Glutamatergic neuron (in vitro differentiated cells): Measurements from ENCODE around the gene SETD3. TPM values are rescaled to one million over a fixed set of nuclear protein-coding genes. Genes with fewer than 3 reads are reported as not detected.
A peak's percentile ranks its signal among the peaks of the same experiment; 100 is the strongest.

Experiments
- DNase-seq: peaks from one replicate; pipeline ENCODE4 v3.0.0; 2022
- H3K27ac Mint-ChIP-seq: one replicate; pipeline ENCODE4 v1.8.0; 2020; ENCODE audit warnings: mild to moderate bottlenecking, mixed read lengths, inconsistent platforms; ENCODE audit not compliant: unreplicated experiment
- H3K27me3 Mint-ChIP-seq: one replicate; pipeline ENCODE4 v1.8.0; 2020; ENCODE audit warnings: mild to moderate bottlenecking, moderate library complexity, mixed read lengths, inconsistent platforms; ENCODE audit not compliant: unreplicated experiment
- H3K36me3 Mint-ChIP-seq: one replicate; pipeline ENCODE4 v1.8.0; 2020; ENCODE audit warnings: mild to moderate bottlenecking, mixed read lengths, inconsistent platforms; ENCODE audit not compliant: unreplicated experiment
- H3K4me1 Mint-ChIP-seq: one replicate; pipeline ENCODE4 v1.8.0; 2020; ENCODE audit warnings: mild to moderate bottlenecking, low read depth, mixed read lengths, inconsistent platforms; ENCODE audit not compliant: unreplicated experiment
- H3K4me3 Mint-ChIP-seq: one replicate; pipeline ENCODE4 v1.8.0; 2020; ENCODE audit warnings: mild to moderate bottlenecking, mixed read lengths, inconsistent platforms; ENCODE audit not compliant: unreplicated experiment
- H3K9me3 Mint-ChIP-seq: one replicate; pipeline ENCODE4 v1.8.0; 2020; ENCODE audit warnings: mild to moderate bottlenecking, moderate library complexity, mixed read lengths, inconsistent platforms; ENCODE audit not compliant: unreplicated experiment
- CTCF ChIP-seq: fragments of 200-600 bp; sonication (generic); IDR thresholded peaks from one replicate; pipeline ENCODE4 v1.5.0; 2021; ENCODE audit not compliant: partially characterized antibody, unreplicated experiment
- total RNA-seq: library from RNA; stranded (reverse); fragmentation: NEBNext Ultra II Directional; extraction: Animal tissue kit (Norgen Biotek cat#: 25700); gene quantifications from one replicate; pipeline ENCODE4 v1.2.1, GENCODE V29; 2021; ENCODE audit not compliant: unreplicated experiment

The SETD3 gene
- total RNA-seq, 1 donor from 2014 or later: 46.2 TPM

DNA sequence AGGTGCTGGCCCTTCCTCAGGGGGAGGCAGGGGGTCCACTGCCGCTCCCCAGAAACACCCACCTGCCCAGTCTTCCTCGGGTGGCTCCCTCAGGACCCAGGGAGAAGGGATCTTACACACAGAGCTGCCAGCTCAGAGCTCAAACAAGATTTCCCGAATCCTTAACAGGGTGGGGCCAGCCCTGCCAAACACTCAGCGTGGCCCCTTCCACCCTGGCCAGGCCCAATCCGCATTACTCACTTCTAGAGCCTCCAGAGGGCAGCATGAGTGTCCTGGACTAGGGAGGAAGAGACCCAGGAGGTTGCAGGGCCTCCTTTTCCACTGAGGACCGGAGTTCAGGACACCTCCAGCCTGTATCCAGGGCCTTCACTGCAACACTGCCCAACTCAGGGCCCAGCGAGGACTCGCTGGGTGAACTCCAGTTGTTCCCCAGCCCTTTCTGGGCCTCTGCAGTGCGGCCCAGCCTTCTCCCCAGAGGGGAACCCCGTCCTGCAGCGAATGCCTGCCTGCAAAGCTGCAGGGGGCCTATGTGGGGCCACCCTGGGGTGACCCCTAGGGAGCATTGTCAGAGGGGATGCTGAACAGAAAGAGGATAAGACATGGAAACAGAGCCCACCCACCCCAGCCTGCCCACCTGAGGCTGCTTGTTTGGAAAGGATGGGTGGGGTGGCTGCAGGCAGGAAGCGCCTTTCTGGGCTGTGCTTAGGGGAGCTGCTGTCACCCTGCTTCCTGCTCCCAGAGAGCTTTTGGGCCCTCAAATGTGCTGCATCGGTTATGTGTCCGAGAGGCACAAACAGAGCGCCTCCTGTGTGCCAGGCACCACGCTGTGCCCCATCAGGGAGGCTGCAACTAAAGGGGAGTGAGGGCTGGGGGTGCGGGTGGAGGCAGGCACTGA is 44.4 kb upstream of the SETD3 start:
- H3K27ac Mint-ChIP-seq: no peak overlapping the region
- H3K4me3 Mint-ChIP-seq: no peak overlapping the region
- H3K27me3 Mint-ChIP-seq: peaks cover 9% of the 10 kb centered on the region
- H3K9me3 Mint-ChIP-seq: peaks cover 7% of the 10 kb centered on the region
- DNase-seq: peak; percentile 15
- no peaks in the 10 kb centered on the region for H3K36me3 Mint-ChIP-seq
- peaks cover 13% of the 10 kb centered on the region for H3K4me1 Mint-ChIP-seq
- no peak for TF ChIP-seq CTCF

GRCh38 chr14:99524091-99524661 is 43.5 kb upstream of the SETD3 start:
- peaks cover 11% of the 10 kb centered on the region for H3K9me3 Mint-ChIP-seq

GRCh38 chr14:99523704-99524055 is 43.0 kb upstream of the SETD3 start:
- Mint-ChIP-seq H3K4me3 (no peak overlapping the region), H3K27me3 (peaks cover 13% of the 10 kb centered on the region), H3K9me3 (peaks cover 7% of the 10 kb centered on the region), H3K27ac (no peak overlapping the region), H3K4me1 (peaks cover 14% of the 10 kb centered on the region), H3K36me3 (no peaks in the 10 kb centered on the region)
- TF ChIP-seq CTCF: no peak
- peak; percentile 12 for DNase-seq

More at GRCh38 chr14:99524091-99524661, 43.5 kb upstream of the SETD3 start:
- Mint-ChIP-seq H3K27ac (no peak overlapping the region), H3K4me1 (peaks cover 14% of the 10 kb centered on the region), H3K4me3 (no peak overlapping the region), H3K36me3 (no peaks in the 10 kb centered on the region), H3K27me3 (peaks cover 14% of the 10 kb centered on the region)
- no peak for TF ChIP-seq CTCF
- DNase-seq: peak; percentile 18

- TF ChIP-seq CTCF: no peak
- Mint-ChIP-seq H3K4me3 (no peak overlapping the region), H3K27me3 (peaks cover 10% of the 10 kb centered on the region), H3K9me3 (peaks cover 6% of the 10 kb centered on the region), H3K27ac (no peak overlapping the region), H3K36me3 (no peaks in the 10 kb centered on the region), H3K4me1 (peaks cover 14% of the 10 kb centered on the region)
- DNase-seq: peak; percentile 19
These were observed 42.5 kb upstream of the SETD3 start for GRCh38 chr14:99522934-99523703.
